ENCODE measurements around the gene LCN9.

DNA sequence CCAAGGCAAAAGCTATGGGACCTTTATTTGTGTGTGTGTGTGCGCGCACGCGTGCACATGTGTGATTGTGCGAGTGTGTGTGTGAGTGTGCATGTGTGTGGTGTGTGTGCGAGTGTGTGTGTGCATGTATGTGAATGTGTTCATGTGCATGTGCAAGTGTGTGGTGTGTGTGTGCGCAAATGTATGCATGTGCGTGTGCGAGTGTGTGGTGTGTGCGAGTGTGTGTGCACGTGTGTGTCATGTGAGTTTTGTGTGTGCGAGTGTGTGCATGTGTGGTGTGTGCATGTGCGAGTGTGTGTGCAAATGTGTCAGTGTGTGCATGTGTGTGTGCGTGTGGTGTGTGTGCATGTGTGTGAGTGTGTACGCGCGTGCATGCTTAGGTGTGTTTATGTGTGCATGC, 12.7 kb upstream of the LCN9 start:
- TF ChIP-seq, protein P1, sequence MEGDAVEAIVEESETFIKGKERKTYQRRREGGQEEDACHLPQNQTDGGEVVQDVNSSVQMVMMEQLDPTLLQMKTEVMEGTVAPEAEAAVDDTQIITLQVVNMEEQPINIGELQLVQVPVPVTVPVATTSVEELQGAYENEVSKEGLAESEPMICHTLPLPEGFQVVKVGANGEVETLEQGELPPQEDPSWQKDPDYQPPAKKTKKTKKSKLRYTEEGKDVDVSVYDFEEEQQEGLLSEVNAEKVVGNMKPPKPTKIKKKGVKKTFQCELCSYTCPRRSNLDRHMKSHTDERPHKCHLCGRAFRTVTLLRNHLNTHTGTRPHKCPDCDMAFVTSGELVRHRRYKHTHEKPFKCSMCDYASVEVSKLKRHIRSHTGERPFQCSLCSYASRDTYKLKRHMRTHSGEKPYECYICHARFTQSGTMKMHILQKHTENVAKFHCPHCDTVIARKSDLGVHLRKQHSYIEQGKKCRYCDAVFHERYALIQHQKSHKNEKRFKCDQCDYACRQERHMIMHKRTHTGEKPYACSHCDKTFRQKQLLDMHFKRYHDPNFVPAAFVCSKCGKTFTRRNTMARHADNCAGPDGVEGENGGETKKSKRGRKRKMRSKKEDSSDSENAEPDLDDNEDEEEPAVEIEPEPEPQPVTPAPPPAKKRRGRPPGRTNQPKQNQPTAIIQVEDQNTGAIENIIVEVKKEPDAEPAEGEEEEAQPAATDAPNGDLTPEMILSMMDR (IDR thresholded peaks at IDR 0.05): no peak
- TF ChIP-seq POLR2A (IDR thresholded peaks at IDR 0.05): no peak

All from vagina (tissue), 2 donors.